Bone marrow (tissue), 2 donors: ENCODE measurements around the gene BCOR.

Experiments
- DNase-seq, 2 donors: peaks; one replicate each; lab custom pipeline; 2025; lab: John Stamatoyannopoulos, UW

BCOR gene

GRCh38 chrX:40098264-40099054 lies 701 bp upstream of the BCOR start:
- DNase-seq = peak in 1 of 2 donors; percentile 45

DNA sequence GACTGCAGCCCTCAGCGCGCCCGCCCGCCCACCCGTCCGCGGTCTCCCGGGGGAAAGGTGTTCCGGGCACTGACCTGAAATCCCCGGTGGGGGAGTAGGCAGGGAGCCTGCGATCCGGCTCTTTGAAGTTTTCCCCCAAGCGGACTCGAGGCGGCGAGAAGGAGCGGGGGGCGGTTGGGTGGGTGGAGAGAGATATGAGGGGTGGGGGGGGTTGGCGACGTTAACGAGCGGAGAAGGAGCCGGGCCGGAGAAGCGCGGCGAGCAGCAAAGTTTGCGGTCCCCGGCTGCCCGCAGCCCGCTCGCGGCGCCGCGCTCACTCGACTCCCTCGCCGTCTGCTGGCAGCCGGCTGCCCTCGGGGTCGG lies 636 bp downstream of the BCOR start:
- no peak for DNase-seq

DNA sequence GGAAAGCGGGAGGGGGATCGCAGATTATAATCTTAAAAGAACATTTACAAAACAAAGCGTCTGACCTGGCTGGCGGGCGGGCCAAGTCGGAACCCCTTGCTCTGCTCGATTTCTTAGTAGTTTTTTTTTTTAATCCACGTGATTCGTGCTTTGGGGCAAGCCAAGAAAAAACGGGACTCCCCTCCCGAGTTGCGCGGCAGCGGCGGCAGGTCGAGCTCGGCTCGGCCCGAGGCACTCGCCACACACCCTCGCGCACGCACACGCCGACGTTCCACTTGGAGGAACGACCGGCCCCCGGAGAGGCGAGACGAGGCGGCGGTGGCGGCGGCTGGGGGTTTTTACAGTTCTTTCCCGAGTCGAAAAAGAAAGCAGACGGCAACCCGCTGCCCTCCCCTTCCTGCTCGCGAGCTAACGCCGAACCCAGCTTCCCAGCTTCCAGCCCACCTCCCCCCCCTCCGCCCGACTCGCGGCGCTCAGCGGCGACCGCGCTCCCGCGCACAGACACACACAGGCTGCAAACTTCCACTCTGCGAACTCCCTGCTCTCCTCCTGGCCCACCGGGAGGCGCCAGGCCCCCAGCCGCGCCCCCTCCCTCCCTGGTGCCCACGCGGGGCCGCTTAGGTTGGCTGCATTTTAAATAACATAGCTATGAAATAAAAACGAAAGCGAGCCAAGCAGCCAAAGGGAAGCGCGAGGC lies 1.2 kb downstream of the BCOR start:
- DNase-seq = peak; percentile 42 to 47

- DNase-seq = peak; percentile 19 to 42
Observed at GRCh38 chrX:40095583-40096394, 2.0 kb downstream of the BCOR start.

DNA sequence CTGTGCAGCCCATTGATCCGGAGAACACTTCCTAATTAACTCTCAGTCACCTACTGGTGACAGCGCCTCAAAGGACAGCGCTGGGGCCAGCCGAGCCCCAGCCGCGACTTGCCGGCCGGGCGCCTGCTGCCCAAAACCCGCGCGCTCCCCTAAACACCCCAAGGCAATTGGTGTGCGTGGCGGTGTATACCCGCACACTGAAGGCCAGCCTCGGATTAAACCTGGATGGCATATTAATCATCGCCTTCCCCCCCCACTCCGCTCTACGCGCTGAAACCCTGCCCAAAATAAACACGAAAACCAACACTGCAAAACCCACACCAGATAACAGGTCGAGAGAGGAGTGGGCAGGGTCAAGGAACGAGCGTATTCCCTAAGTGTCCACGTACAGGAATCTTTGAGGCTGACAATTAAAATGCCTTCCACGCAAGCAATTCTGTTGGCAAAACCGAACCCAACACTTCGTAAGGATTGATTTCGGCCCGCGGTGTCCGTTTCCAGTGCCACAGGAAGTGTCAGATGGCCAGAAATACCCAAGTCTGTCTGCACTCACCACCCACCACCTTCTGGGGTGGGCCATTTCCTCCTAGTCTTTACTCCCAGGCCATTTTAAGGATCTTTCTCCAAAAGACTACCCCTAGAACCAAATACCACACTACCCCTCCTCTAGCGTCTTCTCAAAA lies 2.7 kb downstream of the BCOR start:
- peak in 1 of 2 donors; percentile 5 for DNase-seq

GRCh38 chrX:40094041-40094899 lies 3.5 kb downstream of the BCOR start:
- no peak for DNase-seq

DNA sequence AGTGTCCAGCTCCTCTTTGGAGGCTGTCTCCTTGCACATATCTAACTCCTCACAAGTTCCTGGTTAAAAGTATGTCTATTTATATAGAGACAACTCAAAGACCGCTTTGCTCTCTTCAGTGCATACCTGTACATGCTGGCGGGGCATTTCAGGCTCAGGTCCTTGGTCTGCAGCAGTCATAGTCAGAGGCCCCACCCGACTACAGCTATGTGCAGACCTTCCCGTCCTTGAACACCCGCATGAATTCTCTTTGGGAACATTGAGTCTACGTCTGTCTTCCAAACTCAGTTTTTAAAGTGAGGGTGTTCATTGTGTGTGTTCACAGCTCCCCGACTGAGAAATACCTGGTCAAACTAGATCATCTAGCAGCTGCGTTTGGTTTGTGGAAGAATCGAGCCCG lies 4.2 kb downstream of the BCOR start:
- no peak for DNase-seq

- no peak for DNase-seq
Observed at GRCh38 chrX:40092808-40093435, 4.8 kb downstream of the BCOR start.

GRCh38 chrX:40091691-40092421 lies 5.9 kb downstream of the BCOR start:
- no peak for DNase-seq

- DNase-seq = no peak
Observed at GRCh38 chrX:40090961-40091360, 6.8 kb downstream of the BCOR start.

DNA sequence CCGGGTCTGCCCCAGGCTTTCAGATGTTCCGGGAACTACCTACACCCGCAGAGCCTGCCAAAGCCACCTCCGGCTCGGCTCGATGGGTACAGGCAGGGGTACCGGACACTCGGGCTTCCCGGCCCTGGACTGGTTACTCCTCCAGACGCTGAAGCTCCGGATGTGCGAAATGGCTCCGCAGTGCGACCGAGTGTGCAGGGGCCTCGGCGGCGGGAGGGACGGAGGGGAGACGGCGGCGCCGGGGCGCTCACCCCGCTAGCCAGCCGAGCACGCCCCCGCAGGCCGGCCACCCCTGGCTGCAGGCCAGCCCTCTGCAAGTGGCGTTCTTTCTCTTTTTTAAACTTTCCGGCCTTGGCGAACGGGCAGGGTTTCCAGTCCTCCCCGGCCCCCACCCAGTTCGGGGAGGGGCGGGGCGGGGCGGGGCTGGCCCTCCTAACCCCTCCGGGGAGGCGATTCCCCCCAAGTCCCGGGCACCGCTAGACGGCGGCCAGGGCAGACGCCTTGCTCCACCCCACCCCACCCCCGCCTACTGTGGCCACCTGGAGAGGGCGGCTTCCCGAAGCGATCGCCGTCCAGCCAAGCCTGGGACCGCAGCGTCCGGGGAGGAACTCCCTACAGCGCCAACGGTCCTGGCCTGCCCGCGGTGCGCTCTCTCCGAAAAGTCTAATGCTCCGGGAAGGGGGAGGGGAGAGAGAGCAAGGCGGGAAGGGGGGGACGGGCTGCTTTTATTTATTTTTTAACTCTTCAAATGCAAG lies 7.5 kb downstream of the BCOR start:
- no peak for DNase-seq

DNA sequence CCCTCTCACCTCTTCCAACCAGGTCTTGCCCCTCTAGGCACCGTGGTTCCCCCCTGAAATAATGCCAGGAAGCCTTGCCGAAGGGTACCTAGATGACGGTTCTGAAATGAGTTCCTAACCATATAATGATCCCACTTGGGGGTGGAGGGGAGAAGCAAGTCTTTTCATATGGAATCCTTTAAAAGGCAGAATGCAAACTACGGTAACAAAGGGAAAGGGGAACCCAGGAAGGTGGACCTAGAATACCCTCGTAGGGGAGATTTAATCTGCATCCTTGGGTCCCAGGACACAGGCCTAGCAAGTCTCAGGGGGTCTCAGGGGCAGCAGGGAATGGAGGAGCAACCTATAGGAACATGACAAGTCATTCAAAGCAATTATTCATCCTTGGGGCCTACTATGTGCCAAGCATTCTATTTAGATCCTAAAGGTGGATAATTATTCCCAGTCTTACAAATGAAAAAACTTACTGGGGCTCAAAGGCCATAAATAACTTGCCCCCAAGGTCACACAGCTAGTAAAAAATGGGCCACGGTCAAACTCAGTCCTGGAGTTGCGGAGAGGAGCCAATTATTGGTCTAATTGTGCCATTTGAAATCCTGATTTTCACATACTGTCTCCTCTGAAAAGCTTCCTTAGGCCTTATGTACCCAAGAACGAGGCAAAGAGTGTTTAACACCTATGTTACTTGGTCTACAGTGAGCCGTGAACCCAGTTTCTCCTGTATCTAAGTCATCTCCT lies 8.8 kb downstream of the BCOR start:
- DNase-seq = no peak

DNA sequence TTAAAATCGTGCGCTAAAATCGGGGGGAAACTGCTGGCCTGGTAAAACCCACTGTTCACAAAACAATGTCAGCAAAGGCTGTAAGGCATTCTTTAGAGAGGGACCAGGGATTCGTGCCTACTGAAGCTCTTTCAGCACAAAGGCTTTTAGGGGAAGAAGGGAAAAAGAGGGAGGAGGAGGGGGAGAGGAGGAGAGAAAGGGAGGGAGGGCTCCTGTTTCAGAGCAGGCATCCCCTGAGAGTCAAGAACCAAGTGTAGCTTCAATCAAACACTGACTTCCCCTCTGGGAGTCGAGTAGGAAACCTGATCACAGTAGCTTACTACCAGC lies 9.5 kb downstream of the BCOR start:
- no peak for DNase-seq

DNA sequence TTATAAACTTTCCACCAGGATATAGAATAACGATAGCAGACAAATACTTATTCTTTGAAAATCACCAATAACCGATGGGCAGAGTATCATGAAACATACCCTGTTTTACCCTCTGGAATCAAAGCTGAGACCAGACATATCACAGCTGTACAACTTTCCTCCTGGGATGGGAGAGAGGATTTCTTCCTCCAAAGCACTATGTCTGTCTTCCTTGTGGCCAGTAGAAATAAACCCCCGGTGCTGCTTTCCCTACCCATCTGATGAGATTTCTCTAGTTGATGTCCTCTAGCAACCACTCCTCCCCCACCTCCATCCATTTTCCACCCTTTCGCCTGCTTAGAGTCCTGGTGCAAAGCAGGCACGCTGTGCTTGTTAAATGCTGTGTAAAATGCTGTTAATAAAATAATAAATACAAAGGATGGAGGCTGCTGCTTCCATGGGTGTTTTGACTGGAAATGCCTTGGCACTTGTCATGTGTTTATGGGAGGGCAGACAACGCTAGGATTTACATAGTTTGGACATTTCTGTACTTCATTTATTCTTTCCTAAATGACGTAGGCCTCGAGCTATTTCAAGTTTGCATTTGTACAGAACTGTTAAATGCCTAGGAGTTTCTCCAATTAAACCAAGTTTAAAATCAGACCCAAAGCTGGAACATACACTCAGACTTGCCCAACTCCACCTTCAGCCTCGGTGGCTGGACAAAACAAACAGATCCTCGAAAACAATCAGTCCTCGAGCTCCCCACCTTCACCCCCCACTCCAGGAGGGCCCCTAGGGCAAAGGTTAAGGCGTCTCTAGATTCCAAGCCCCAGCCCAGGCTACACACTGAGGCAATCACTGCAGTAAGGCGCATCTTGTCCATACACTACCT lies 10.1 kb downstream of the BCOR start:
- no peak for DNase-seq

- DNase-seq = no peak
Observed at GRCh38 chrX:40086569-40087335, 11.0 kb downstream of the BCOR start.

- DNase-seq = no peak
Observed at GRCh38 chrX:40085714-40086113, 12.0 kb downstream of the BCOR start.

DNA sequence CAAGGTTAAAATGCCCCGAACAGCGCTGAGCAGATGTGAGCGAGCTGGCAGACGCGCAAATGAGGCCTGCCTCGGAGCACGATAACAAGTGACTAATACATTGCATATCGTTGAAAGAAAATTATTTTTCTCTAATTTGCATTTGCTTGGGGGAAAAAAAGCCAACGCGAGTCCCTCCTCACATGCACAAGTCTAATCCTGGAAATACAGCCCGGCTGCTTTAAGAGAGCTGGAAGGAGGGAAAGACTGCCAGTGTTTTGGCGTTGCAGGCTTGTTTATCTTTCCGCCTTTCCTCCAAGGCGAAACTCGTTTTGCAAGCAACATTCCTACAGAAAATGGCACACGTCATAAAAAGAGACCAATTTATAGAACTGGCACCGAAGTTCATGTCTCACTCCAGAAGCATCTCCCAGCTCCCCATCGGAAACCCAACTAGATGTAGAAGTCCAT lies 12.6 kb downstream of the BCOR start:
- DNase-seq = no peak
